Esophagus squamous epithelium (tissue), 5 donors: Measurements from ENCODE around the gene PRKAR2B. TPM values are rescaled to one million over a fixed set of nuclear protein-coding genes. Genes with fewer than 3 reads are reported as not detected.
A peak's percentile ranks its signal among the peaks of the same experiment; 100 is the strongest.

Source experiments
- DNase-seq: peaks from one replicate; lab custom pipeline; 2025; lab: John Stamatoyannopoulos, UW
- H3K27ac ChIP-seq, 4 donors: fragments of 200-600 bp; sonication (generic); one replicate each; pipeline ENCODE4 v1.5.1; 2016 to 2019; ENCODE audit warnings: mild to moderate bottlenecking in 1 of 4
- H3K27me3 ChIP-seq, 4 donors: fragments of 200-600 bp; sonication (generic); 1 replicate in 3 of 4; 2 replicates in 1 of 4; pipeline versions ENCODE4 v1.5.1 to v1.6.0; 2017 to 2021; ENCODE audit warnings: antibody characterized with exemption in 1 of 4
- H3K36me3 ChIP-seq, 3 donors: fragments of 200-600 bp; sonication (generic); one replicate each; pipeline ENCODE4 v1.5.1; 2016 to 2019
- H3K4me1 ChIP-seq, 3 donors: fragments of 200-600 bp; sonication (generic); one replicate each; pipeline ENCODE4 v1.5.1; 2017 to 2019
- H3K4me3 ChIP-seq, 4 donors: fragments of 200-600 bp; sonication (generic); 1 replicate in 3 of 4; 2 replicates in 1 of 4; pipeline ENCODE4 v1.5.1; 2016 to 2019; ENCODE audit warnings: mild to moderate bottlenecking in 2 of 4, moderate library complexity in 1 of 4
- H3K9me3 ChIP-seq, 3 donors: fragments of 200-600 bp; sonication (generic); one replicate each; pipeline ENCODE4 v1.5.1; 2016 to 2019
- POLR2A ChIP-seq, 4 donors: fragments of 450-650 bp; IDR thresholded peaks; one replicate each; pipeline ENCODE4 v1.6.1; 2017; ENCODE audit warnings: antibody characterized with exemption in 4 of 4, mild to moderate bottlenecking in 4 of 4, moderate library complexity in 3 of 4
- WGBS, 2 donors: methylation state at CpG; one replicate each; pipeline ENCODE4 v1.1.5; 2018; 5-methylcytosine and 5-hydroxymethylcytosine counted together
- intact Hi-C: fragments of 100-400 bp; cut with DNase I; formaldehyde crosslinking; loops from one replicate; pipeline ENCODE4 v1.15.0; 2022
- total RNA-seq, 4 donors: library from RNA; depleted of rRNA; stranded (reverse); fragments of >200 nt; gene quantifications; one replicate each; pipeline ENCODE4 v1.1.0, GENCODE V29; 2016
- TF ChIP-seq, protein P1 (sequence below), 6 experiments: fragments of 450-650 bp in 4 of 6; fragments of 200-600 bp in 2 of 6; sonication (generic) in 2 of 6; IDR thresholded peaks; one replicate each; pipeline ENCODE4 v1.5.1; 2016 to 2019; ENCODE audit warnings: antibody characterized with exemption in 6 of 6, mild to moderate bottlenecking in 4 of 6, moderate library complexity in 4 of 6
- donor health status: DM: yes; HTN: yes; CAD: no.

Gene PRKAR2B
- total RNA-seq, 4 donors from 2014 or later = 1.1 to 23.1 (median 4.2) TPM

- no peaks in the 10 kb centered on the region for H3K36me3 ChIP-seq
- DNase-seq = no peak
- peak overlapping the region; percentile 43 to 84 (median 68) for H3K4me3 ChIP-seq
- intact Hi-C loops = no loop called here
- peak overlapping the region; percentile 13 to 91 (median 82) for H3K27ac ChIP-seq
- H3K4me1 ChIP-seq = peaks cover 9 to 34% (median 11%) of the 10 kb centered on the region in 3 donors
- WGBS, 2 donors = 1 to 3% methylated on average over 23 to 25 of the region's 29 CpGs
- TF ChIP-seq POLR2A (IDR thresholded peaks at IDR 0.05) = no peak
- TF ChIP-seq, protein P1, sequence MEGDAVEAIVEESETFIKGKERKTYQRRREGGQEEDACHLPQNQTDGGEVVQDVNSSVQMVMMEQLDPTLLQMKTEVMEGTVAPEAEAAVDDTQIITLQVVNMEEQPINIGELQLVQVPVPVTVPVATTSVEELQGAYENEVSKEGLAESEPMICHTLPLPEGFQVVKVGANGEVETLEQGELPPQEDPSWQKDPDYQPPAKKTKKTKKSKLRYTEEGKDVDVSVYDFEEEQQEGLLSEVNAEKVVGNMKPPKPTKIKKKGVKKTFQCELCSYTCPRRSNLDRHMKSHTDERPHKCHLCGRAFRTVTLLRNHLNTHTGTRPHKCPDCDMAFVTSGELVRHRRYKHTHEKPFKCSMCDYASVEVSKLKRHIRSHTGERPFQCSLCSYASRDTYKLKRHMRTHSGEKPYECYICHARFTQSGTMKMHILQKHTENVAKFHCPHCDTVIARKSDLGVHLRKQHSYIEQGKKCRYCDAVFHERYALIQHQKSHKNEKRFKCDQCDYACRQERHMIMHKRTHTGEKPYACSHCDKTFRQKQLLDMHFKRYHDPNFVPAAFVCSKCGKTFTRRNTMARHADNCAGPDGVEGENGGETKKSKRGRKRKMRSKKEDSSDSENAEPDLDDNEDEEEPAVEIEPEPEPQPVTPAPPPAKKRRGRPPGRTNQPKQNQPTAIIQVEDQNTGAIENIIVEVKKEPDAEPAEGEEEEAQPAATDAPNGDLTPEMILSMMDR (IDR thresholded peaks at IDR 0.05) = no peak
- peaks cover 0 to 32% (median 2%) of the 10 kb centered on the region in 4 donors for H3K27me3 ChIP-seq
- H3K9me3 ChIP-seq = no peaks in the 10 kb centered on the region
Observed at GRCh38 chr7:107045195-107045960, 873 bp downstream of the PRKAR2B start.

GRCh38 chr7:107045980-107046379, 1.5 kb downstream of the PRKAR2B start:
- Histone ChIP-seq H3K4me1 (peaks cover 9 to 34% (median 11%) of the 10 kb centered on the region in 3 donors), H3K9me3 (no peaks in the 10 kb centered on the region), H3K27ac (no peak overlapping the region), H3K36me3 (no peaks in the 10 kb centered on the region), H3K27me3 (peaks cover 0 to 32% (median 2%) of the 10 kb centered on the region in 4 donors), H3K4me3 (peak overlapping the region in 3 of 4 donors; percentile 67 to 84 (median 68))
- DNase-seq = no peak
- TF ChIP-seq, protein P1 (IDR thresholded peaks at IDR 0.05) = no peak
- TF ChIP-seq POLR2A (IDR thresholded peaks at IDR 0.05) = no peak
- WGBS, 2 donors = 23 to 26% methylated on average over 1 of the region's 1 CpG
- intact Hi-C loops = no loop called here

DNA sequence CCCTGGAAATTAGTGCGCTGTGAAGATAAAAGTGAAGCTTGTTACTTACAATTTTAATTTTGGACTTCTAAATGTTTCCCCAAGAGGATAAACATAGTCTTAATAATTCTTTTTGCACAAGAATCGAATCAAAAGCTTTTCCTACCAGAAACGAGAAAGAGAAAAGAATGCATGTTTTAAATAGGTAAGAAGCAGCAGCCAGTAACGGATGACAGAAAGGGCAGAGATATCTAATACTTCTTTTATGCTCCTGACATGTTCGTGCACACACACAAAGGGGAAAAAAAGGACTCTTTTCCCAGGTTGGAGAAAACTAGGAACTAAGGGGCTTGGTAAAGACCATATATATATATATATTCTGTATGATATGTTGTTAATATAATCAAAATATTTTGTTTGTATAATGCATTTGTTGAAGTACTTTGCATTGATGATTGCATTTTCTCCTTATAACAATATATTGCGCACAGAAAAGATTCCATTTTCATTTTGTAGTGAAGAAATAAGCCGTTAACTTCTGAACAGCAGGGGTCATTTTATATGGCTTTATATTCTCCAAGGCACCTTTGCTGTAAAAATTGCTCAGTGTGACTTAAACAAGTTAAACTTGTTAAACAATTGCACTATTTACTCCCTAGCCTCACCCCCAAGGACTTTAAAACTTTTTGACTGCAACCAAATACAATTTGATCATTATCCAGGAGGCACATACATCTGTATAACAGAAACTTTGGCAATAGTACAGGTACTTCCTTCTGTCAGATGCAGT, 2.2 kb downstream of the PRKAR2B start:
- Histone ChIP-seq H3K9me3 (no peaks in the 10 kb centered on the region), H3K4me1 (peaks cover 9 to 34% (median 11%) of the 10 kb centered on the region in 3 donors), H3K36me3 (no peaks in the 10 kb centered on the region), H3K27me3 (peaks cover 0 to 32% (median 2%) of the 10 kb centered on the region in 4 donors), H3K27ac (no peak overlapping the region), H3K4me3 (peak overlapping the region in 3 of 4 donors; percentile 67 to 84 (median 68))
- TF ChIP-seq POLR2A (IDR thresholded peaks at IDR 0.05) = no peak
- TF ChIP-seq, protein P1 (IDR thresholded peaks at IDR 0.05) = no peak
- intact Hi-C loops = no loop called here
- 59 to 61% methylated on average over 7 of the region's 7 CpGs for WGBS, 2 donors
- DNase-seq = no peak

DNA sequence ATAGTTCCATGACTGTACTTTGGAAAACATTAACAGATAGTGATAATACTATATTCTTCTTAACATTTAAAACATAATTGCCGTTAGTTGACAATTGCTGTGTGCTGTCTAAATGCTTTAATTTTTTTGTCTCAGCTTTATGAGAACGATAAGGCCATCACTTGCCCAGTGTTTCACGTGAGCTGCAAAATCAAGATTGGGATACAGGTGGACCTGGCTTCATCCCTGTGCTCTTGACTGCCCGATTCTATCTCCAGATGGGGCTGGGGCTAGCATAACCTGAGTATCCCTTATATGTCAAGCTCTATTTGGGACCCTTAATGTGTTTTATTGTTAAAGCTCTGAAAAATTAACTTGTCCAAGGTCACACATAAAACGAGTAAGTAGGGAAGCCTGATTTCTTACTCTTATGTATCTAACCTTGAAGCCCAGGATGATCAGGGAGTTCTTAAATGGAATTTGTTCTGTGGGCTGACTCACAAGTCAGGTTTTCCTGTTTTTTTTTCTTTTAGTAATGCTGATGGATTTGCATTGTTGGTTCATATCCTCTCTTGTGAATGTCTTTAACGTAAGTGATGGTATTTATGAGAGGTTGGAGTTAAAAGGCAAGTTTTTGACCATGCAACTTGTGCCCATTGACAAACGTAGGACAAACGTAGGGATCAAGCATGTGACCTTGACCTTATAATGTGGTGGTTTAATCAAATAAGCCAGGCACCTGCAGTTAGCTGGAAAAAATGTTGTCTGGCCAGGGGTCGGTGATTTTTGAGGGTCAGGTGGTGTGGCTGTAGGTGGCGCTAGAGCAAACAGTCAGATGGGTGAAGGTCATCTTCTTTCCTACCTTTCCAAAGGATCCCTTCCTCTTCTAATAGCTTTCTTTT, 3.6 kb downstream of the PRKAR2B start:
- Histone ChIP-seq H3K4me1 (peaks cover 9 to 41% (median 11%) of the 10 kb centered on the region in 3 donors), H3K9me3 (no peaks in the 10 kb centered on the region), H3K4me3 (no peak overlapping the region), H3K27ac (no peak overlapping the region), H3K27me3 (peaks cover 0 to 32% (median 2%) of the 10 kb centered on the region in 4 donors), H3K36me3 (no peaks in the 10 kb centered on the region)
- WGBS, 2 donors = 80 to 81% methylated on average over 10 of the region's 10 CpGs
- no peak for DNase-seq
- TF ChIP-seq, protein P1 (IDR thresholded peaks at IDR 0.05) = no peak
- intact Hi-C loops = no loop called here
